EL (cell line): ENCODE results near the gene ADGRD1.

Experiments
- DNase-seq: peaks from one replicate; pipeline ENCODE4 v3.0.0-alpha.2; 2016

The ADGRD1 gene

DNA sequence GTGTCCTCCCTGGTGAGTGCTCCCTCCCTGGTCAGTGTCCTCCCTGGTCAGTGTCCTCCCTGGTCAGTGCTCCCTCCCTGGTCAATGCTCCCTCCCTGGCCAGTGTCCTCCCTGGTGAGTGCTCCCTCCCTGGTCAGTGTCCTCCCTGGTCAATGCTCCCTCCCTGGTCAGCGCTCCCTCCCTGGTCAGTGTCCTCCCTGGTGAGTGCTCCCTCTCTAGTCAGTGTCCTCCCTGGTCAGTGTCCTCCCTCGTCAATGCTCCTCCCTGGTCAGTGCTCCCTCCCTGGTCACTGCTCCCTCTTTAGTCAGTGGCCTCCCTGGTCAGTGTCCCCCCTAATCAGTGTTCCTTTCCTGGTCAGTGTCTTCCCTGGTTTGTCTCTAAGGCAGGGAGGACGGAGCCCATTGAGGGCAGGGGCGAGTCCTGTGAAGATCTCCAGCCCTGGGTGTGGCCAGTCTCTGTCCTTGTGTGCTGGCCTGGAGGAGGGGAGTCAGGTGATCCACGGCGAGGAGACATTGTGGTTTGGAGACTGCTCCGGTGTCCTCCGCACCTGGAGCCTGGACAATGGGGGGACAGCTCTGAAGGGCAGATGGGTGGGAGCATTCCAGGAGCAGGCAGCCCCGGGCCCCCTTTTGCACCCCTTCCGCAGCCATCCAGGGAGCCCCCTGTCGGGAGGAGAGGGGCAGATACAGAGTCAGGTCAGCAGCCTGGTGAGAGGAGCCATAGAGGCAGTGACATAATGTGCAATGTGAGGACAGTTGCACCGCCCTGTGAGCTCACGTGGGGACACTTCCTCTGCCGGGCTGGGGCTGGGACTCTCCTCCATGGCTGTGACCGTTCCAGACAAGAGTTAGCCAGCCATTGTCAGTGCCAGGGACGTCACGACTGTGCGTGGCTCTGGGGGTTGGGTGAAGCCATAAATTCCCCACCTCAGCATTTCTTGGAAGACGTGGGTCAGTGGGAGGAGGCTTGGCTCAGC is 93.4 kb downstream of the ADGRD1 start:
- DNase-seq = no peak

- no peak for DNase-seq
These were observed 94.3 kb downstream of the ADGRD1 start for GRCh38 chr12:131047789-131048610.

- no peak for DNase-seq
These were observed 94.9 kb downstream of the ADGRD1 start for GRCh38 chr12:131048611-131048990.

GRCh38 chr12:131049002-131049401 is 95.3 kb downstream of the ADGRD1 start:
- no peak for DNase-seq

GRCh38 chr12:131049549-131050339 is 96.0 kb downstream of the ADGRD1 start:
- DNase-seq = no peak

DNA sequence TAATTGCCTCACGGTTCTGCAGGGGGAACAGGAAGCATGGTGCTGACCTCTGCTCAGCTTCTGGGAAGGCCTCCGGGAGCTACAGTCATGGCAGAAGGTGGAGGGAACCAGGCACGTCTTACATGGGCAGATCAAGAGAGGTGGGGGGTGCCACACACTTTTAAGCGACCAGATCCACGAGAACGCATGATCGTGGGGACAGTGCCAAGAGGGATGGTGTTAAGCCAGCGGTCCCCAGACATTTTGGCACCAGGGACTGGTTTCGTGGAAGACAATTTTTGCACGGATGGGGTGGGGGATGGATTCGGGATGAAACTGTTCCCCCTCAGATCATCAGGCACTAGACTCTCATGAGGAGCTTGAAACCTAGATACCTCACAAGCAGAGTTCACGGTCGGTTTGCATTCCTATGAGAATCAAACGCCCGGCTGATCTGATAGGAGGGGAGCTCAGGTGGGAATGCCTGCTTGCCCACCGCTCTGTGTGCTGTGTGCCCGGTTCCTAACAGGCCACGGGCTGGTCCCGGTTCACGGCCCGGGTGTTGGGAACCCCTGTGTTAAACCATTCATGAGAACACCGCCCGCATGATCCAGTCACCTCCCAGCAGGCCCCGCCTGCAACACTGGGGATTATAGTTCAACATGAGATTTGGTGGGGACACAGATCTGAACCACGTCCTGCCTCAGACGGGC is 96.9 kb downstream of the ADGRD1 start:
- no peak for DNase-seq

- DNase-seq = no peak
These were observed 97.4 kb downstream of the ADGRD1 start for GRCh38 chr12:131051155-131051473.

GRCh38 chr12:131052063-131052781 is 98.5 kb downstream of the ADGRD1 start:
- no peak for DNase-seq

DNA sequence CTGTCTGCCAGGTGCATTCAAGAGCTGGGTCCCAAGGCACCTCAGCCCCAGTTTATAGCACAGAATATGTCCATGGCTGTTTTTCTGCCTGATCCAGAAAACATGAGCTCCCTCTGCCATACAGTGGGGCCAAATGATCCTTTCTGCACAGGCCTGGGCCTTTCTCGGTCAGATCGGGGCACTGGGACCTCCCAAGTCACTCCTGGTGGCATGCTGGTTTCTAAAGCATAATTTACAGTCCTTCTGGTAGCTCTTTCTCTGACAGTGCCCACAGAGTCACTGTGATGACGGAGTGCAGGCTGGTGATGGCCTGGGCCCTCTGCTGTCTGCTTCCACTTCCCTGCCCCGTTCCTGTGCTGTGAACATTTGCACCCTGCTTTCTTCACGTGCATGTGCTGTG is 99.2 kb downstream of the ADGRD1 start:
- no peak for DNase-seq

DNA sequence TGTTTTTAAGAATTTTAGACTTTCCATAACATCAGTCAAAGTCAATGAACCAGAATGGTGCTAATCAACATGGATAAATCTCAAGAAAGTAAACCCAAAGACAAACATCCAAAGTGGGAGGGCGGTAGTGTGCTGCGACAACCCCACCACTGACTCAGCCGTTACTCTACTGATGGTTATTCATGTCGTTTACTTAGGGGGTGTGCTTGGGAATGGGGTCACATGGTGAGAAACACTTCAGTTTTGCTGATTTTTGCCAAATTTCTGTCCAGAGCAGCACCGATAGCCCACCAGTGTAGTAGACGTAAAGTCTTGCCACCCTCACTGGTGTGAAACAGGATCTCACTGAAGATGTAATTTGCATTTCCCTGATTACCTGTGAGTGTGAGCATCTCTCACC is 99.9 kb downstream of the ADGRD1 start:
- DNase-seq = no peak

- DNase-seq = no peak
These were observed 100.8 kb downstream of the ADGRD1 start for GRCh38 chr12:131054345-131055092.

DNA sequence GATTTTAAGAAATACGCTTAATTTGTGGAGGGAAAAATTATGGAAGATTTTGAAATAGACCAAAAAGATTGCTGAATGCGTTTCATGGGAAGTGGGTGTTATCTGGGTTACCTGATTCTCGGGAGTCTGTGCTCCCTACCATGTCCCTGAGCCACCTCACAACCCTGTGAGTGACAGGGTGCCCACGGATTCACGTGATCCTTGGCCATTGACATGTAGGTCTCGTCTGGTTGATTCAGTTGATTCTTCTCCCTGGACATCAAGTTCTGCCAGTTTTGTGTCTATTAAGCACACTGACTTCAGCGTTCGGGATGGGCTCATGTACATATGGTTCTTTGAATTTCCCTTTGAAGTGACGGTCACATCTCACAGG is 101.4 kb downstream of the ADGRD1 start:
- DNase-seq = no peak

DNA sequence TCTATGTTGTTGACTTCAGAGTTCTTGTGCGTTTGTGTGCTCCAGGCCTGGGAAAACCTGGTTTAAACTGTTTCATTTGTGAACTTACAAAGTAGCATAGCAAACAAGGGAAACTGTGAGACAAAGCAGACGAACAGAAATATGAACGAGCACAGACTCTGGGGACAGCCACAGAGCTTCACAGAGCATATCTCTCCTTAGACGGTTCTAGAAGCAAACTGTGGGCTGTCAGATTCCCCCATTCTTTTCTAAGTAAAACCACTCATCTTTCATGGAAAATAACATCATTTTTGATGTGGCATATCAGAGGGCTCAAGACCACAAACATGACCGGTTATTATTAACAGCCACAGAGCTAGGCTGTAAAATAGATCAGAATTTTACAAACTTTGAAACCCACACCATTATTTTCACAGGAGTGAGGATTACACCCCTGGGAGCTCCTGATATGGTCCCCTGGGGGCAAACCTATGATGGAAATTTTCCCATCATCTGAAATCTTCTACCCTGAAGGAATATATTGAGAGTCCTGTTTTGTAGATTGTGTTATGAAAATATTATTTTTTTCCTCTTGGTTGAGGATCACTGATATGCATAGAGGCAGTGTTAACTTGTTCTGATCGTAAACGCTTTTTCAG is 102.0 kb downstream of the ADGRD1 start:
- DNase-seq = no peak

DNA sequence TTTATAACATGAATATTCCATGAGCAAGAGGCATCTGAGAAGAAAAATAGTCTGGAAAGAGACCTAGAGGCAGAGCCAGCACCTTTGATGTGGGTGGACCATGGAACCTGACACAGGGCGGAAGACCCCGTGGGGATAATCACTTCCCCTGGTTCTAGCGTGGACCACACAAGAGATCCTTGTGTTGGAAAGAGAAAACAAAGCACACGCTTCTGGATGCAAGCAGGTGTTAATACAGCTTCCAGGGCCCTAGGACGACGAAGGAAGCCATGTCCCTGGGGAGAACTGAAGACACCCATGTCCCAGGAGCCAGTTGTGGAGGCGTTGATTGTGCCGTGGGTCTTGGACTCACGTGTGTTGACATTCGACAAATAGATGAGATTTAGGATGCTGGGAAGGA is 102.9 kb downstream of the ADGRD1 start:
- DNase-seq = no peak

- DNase-seq = no peak
These were observed 103.6 kb downstream of the ADGRD1 start for GRCh38 chr12:131057211-131057721.

DNA sequence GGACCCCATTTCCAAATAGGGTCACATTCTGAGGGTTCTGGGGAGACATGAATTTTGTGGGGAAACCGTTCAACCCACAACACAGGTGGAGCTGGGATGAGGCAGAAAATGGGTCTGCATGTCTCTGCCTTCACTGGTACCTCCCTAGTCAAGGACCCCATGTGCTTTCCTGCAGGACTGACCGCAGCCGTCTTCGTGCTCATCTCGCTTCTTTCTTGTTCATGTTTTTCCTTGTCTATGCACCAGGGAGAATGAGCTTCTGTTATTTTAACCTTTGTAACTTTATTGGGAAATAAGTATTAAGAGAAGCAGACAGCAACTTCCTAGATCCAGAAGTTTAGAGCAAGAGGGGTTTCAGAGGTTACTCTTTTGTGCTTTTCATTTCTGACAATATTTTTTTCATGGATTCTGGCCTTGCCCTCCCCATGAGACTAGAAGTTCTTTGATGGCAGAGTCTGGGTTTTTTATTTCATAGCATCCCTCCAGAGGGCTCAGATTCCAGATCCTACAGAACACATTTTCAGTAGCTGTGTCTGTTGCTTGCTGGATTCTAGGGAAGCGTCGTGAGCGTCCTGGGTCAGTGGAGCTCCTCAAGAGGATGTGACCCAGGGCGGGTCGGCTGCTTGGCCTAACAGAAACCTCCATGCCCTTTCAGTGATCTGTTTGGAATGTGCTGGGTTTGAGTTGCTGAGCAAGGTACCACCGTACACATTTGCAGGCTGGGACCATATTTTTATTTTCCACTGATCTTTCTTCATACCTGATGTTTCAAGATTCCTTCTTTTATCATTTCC is 104.2 kb downstream of the ADGRD1 start:
- no peak for DNase-seq

- DNase-seq = no peak
These were observed 105.0 kb downstream of the ADGRD1 start for GRCh38 chr12:131058700-131059099.

DNA sequence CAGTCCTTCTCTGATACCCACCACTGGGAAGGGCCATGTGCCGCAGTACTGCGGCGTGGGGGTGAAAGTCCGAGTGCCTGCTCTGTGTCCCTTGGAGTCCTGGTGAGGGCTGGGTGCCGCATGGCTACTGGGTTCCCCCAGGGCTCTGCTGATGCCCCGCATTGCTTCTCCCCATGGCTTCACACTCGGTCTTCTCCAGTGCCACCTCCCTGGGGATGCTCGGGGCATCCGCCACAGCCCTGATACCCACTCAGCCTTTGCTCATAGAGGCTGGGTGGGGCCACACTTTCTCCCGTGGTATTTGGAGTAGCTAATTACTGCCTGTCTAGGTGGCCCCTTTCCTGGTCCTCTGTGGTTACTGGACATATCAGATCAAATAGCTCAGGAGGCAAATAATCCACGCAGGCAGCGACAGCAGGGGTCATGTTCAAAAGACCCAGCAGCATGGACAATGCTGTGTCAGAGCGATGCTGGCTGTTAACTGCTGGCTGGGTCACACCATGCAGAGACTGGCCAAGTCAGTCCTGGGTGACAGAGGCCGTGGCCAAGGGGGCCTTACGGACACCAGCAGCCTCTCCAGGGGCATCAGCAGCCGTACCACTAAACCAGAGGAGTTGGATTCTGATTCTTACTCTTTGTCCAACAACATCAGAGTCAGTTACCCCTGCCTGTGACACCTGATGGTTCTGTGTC is 106.5 kb downstream of the ADGRD1 start:
- no peak for DNase-seq
